AG10803 (cell line): Measurements from ENCODE around the gene ATG5.
"Not testable (repeated sequence)": the region's sequence is repeated elsewhere in the genome, so short reads cannot be mapped to it uniquely, and the experiment has no call there.

ENCODE experiments used
- DNase-seq: peaks from one replicate; pipeline ENCODE4 v3.0.0; 2010; ENCODE audit warnings: low read depth
- H3K4me3 ChIP-seq: 2 replicates; pipeline ENCODE4 v1.5.1; 2011; ENCODE audit warnings: mild to moderate bottlenecking, low read length, control low read depth
- TF ChIP-seq, protein P1 (sequence below): conservative IDR thresholded peaks from 2 replicates; pipeline ENCODE4 v1.5.1; 2011; ENCODE audit warnings: mild to moderate bottlenecking, low read length, control low read depth, inconsistent platforms

ATG5 gene

DNA sequence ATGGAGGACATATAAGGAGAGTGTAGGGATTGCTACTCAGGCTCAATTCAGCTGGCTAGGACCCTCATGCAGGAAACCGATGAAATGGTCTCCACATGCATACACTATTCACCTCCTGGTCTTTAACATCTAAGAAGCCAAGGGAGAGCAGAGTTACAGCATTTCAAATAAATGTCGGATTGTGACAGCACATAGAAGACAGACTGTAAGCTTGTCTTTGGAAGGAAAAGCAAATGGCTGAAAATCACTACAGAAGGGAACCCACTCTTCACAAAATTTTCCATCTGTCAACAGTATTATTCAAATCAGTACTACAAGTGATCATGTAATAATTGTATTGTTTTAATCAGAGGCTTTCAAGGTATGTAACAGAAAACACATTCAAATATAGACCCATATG is 72.9 kb downstream of the ATG5 start:
- DNase-seq, result no peak
- H3K4me3 ChIP-seq, result no peak overlapping the region
- TF ChIP-seq, protein P1, sequence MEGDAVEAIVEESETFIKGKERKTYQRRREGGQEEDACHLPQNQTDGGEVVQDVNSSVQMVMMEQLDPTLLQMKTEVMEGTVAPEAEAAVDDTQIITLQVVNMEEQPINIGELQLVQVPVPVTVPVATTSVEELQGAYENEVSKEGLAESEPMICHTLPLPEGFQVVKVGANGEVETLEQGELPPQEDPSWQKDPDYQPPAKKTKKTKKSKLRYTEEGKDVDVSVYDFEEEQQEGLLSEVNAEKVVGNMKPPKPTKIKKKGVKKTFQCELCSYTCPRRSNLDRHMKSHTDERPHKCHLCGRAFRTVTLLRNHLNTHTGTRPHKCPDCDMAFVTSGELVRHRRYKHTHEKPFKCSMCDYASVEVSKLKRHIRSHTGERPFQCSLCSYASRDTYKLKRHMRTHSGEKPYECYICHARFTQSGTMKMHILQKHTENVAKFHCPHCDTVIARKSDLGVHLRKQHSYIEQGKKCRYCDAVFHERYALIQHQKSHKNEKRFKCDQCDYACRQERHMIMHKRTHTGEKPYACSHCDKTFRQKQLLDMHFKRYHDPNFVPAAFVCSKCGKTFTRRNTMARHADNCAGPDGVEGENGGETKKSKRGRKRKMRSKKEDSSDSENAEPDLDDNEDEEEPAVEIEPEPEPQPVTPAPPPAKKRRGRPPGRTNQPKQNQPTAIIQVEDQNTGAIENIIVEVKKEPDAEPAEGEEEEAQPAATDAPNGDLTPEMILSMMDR, result no peak

DNA sequence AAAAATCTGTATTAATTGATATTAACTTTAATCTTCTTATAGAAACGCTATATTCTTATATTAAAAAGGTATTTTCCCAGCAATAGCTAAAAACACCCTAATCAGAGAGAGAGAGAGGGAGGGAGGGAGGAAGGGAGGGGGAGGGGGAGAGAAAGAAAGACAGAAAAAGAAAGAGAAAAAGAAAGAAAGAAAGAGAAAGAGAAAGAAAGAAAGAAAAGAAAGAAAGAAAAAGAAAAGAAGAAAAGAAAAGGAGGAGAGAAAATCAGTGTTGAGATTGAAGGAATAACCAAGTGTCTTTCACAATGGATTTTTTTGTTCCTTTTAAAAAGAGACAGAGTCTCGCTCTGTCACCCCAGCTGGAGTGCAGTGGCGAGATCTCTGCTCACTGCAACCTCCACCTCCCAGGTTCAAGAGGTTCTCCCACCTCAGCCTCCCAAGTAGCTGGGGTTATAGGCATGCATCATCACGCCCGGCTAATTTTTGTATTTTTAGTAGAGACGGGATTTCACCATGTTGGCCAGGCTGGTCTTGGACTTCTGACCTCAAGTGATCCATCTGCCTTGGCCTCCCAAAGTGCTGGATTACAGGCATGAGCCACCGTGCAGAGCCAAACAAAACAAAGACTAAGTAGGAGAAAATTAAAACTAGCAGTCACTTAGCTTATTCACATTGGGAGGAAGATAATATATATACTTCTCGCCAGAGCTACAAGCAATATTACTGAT is 73.9 kb downstream of the ATG5 start:
- not testable (repeated sequence) for H3K4me3 ChIP-seq
- DNase-seq, result peak; percentile 36

DNA sequence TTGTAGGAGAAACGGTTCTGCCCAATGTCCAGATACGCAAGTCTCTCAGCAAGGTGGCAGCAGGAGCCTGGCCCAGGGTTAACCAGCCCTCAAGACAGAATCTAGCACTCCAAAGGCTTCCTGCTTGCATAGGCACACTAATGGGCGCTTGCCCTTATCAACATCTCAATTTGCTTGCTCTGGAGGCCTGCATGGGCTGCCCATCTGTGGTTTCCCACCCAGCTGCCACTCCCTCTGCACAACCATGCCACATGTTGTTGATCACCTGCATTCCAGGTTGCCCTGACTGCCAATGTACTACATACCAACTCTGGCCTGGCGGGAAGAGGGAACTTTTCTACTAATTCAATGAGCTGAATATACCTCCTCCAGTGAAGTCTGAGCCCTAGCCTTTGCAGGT is 74.6 kb downstream of the ATG5 start:
- DNase-seq, result no peak
- no peak overlapping the region for H3K4me3 ChIP-seq
- TF ChIP-seq, protein P1, result no peak

DNA sequence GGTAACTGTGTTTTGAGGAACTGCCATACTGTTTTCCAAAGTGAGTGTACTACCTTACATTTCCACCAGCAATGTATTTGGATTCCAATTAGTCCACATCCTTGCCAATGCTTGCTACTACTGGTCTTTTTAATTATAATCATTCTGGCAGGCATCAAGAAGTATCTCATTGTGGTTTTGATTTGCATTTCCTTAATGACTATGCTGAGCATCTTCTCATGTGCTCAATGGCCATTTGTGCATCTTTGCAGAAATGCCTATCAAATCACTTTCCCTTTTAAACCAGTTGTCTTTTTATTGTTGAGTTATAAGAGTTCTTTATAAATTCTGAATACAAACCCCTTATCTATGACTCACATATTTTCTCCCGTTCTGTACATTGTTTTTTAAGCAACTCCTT is 75.9 kb downstream of the ATG5 start:
- DNase-seq, result no peak
- H3K4me3 ChIP-seq, result no peak overlapping the region
- TF ChIP-seq, protein P1, result no peak

DNA sequence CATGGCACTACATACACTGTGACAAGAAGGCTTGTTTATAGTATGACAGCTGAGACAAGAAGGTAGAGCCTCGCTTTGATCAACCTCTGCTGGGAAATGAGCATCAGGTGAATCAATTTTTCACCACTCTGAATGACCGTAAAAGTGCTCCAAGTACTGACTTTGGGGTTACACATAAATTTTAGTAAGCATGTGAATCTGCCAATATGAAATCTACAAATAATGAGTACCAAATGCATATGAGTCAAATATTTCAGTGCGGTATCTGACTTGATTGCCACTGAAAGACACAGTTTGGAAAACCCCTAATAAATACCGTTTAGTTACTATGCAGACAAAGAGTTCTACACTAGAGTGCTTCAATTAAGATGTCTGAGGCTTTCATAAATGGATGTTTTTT is 77.8 kb downstream of the ATG5 start:
- no peak overlapping the region for H3K4me3 ChIP-seq
- TF ChIP-seq, protein P1, result no peak

DNA sequence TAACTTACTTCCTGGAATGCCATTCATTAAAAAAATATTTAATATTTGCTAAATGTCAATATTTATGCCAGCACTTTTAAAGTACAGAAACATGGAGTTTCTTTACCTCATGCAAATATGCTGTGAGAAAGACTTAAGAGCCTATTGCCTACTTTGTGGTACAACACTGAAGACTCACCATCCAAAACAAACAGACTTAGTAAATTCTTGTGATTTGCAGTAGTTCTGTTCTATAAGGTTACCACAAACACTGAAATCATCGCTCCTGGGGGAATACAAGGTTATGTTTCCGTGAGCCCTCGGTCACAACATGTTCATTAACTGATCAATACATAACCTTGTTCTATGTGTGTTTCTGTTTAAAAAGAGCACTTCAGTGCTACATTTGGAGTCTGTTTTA is 78.3 kb downstream of the ATG5 start:
- DNase-seq, result peak; percentile 37
- TF ChIP-seq, protein P1, result no peak
- no peak overlapping the region for H3K4me3 ChIP-seq

More for the DNA sequence above, 77.8 kb downstream of the ATG5 start:
- no peak for DNase-seq

DNA sequence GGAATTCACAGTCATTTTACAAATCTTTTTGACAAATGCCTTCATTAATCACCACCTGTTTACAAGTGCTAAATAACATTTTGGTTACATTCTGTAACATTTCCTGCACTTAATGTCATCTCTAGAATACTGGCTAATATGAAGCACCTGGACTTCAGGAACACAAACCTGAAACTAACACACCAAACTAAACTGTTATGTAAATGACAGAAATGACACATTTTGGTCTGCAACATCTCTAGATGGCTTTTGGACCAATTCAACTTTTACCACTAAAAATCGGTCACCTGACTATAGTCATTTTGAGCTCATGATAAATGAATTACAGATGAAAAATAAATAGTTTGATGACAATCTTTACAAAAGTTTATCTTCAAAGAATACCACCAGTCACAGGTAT is 80.6 kb downstream of the ATG5 start:
- DNase-seq, result no peak
- TF ChIP-seq, protein P1, result no peak
- H3K4me3 ChIP-seq, result no peak overlapping the region
